ENCODE measurements around the gene SESN2. TPM values are rescaled to one million over a fixed set of nuclear protein-coding genes. Genes with fewer than 3 reads are reported as not detected.
A peak's percentile ranks its signal among the peaks of the same experiment; 100 is the strongest.

The SESN2 gene
- total RNA-seq, 1 experiment from 2014 or later, result 43.1 TPM

DNA sequence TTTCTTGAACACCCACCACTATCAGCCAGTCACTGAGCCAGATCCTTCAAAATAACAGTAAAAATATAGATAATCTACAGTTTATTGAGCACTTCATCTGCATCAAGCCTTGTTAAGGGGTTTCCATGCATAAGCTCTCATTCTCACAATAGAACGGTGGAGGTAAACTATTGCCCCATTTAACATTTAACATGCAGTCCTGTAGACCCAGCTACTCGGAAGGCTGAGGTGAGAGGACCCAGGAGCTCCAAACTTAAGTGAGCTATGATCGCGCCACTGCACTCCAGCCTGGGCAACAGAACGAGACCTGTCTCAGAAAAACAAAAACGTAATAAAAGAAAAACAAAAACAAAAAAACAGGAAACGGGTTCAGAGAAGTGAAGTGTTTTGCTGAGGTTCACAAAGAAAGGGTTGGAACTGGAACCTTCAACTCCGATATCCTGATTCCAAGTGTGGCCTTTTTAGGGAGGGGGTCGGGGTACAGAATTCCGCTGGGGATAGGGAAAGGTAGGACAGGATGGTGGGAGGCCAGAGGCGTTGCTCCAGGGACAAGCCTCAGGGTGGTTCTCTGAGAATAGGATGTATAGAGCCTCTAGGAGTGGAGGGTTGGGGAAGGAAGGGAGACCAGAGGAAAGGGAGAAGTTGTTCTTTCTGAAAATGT is 11.6 kb upstream of the SESN2 start:
- DNase-seq (ENCODE audit: low read depth, low spot score), result no peak
- in situ Hi-C loops (cut with HindIII; ENCODE audit: low pct_unique_long_range_greater_than_20kb, low sequenced_read_pairs), result no loop called here

- peak; percentile 83 for DNase-seq (ENCODE audit: low read depth, low spot score)
- in situ Hi-C loops (cut with HindIII; ENCODE audit: low pct_unique_long_range_greater_than_20kb, low sequenced_read_pairs), result no loop called here
Measured at GRCh38 chr1:28248273-28249012, 10.9 kb upstream of the SESN2 start.

- peak; percentile 77 for DNase-seq (ENCODE audit: low read depth, low spot score)
- in situ Hi-C loops (cut with HindIII; ENCODE audit: low pct_unique_long_range_greater_than_20kb, low sequenced_read_pairs), result no loop called here
Measured at GRCh38 chr1:28249013-28249865, 10.1 kb upstream of the SESN2 start.

DNA sequence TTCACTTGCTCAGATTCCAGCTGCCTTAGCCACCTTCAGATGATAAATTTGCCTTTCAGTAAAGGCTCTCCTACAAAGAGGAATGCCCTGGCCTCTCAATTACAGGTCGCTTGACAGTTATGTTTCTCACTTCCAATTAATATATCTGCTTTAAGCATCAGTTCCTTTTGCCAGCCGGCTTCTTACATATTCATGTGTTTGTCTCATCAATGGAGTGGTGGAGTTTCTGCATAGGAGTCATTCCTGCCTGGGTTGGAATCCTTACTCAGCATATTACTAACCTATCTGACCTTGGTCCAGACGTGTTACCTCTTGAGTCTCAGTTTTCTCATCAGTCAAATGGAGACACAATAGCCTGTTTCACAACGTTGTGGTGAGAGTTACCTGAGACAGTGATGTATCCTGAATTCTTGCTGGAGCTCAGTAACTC is 9.4 kb upstream of the SESN2 start:
- in situ Hi-C loops (cut with HindIII; ENCODE audit: low pct_unique_long_range_greater_than_20kb, low sequenced_read_pairs), result no loop called here
- DNase-seq (ENCODE audit: low read depth, low spot score), result no peak

DNA sequence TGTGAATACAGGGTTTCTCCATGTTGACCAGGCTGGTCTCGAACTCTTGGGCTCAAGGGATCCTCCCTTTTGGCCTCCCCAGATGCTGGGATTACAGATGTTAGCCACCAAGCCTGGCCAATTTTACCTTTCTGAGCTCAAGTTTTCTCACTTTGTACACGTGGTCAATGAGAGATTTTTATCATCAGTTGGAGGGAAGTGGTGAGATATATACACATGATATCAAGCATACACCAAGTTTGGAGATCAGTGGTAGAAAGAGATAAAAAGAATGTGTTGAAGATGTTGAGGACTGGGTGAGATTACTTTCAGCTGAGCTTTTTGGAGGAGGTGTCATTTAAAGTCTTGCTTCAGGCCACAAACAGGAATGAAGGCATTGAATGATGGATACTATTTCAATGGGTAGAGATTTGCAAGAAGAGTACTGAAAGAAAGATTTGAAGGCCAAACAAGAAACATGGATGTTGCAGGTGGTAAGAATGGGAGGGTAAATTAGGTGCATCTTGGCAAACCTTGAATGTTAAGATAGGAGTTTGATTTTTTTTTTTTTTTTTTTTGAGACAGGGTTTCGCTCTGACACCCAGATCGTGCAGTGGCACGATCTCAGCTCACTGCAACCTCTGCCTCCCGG is 3.0 kb upstream of the SESN2 start:
- in situ Hi-C loops (cut with HindIII; ENCODE audit: low pct_unique_long_range_greater_than_20kb, low sequenced_read_pairs), result no loop called here
- no peak for DNase-seq (ENCODE audit: low read depth, low spot score)

GRCh38 chr1:28257736-28258135 is 1.6 kb upstream of the SESN2 start:
- no peak for DNase-seq (ENCODE audit: low read depth, low spot score)
- in situ Hi-C loops (cut with HindIII; ENCODE audit: low pct_unique_long_range_greater_than_20kb, low sequenced_read_pairs), result no loop called here

- in situ Hi-C loops (cut with HindIII; ENCODE audit: low pct_unique_long_range_greater_than_20kb, low sequenced_read_pairs), result no loop called here
- no peak for DNase-seq (ENCODE audit: low read depth, low spot score)
Measured at GRCh38 chr1:28258628-28259251, 578 bp upstream of the SESN2 start.

- in situ Hi-C loops (cut with HindIII; ENCODE audit: low pct_unique_long_range_greater_than_20kb, low sequenced_read_pairs), result no loop called here
- peak; percentile 74 for DNase-seq (ENCODE audit: low read depth, low spot score)
Measured at GRCh38 chr1:28259934-28260802, 850 bp downstream of the SESN2 start.

DNA sequence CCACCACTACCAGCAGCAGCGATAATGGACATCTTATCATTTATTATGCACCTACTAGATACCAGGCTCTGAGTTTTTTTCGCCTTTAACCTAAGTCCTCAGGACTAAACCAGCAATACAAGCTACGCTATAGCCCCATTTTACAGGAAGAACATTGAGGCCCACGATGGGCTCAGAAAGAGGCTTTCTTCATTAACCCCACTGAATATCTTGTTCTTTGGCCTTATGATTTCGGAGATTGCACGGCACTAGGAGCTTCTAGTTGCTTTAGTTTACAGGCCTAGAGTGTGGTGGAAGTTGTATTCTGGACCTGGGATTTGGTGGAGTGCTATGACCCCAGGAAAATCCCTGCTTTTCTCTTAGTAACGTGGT is 1.5 kb downstream of the SESN2 start:
- in situ Hi-C loops (cut with HindIII; ENCODE audit: low pct_unique_long_range_greater_than_20kb, low sequenced_read_pairs), result no loop called here
- no peak for DNase-seq (ENCODE audit: low read depth, low spot score)

- no peak for DNase-seq (ENCODE audit: low read depth, low spot score)
- in situ Hi-C loops (cut with HindIII; ENCODE audit: low pct_unique_long_range_greater_than_20kb, low sequenced_read_pairs), result no loop called here
Measured at GRCh38 chr1:28264897-28265296, 5.6 kb downstream of the SESN2 start.

DNA sequence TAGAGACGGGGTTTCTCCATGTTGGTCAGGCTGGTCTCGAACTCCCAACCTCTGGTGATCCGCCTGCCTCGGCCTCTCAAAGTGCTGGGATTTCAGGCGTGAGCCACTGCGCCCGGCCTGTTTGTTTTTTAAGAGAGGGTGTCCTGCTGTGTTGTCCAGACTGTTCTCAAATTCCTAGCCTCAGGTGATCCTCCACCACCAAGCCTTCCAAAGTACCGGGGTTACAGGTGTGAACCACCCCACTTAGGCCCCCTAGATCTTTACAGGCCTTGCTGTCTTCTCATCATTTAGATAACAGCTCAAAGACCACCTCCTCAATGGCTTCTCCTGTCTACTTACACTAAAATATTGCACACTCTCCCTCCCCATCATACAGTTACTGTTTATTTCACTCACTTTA is 6.3 kb downstream of the SESN2 start:
- no peak for DNase-seq (ENCODE audit: low read depth, low spot score)
- in situ Hi-C loops (cut with HindIII; ENCODE audit: low pct_unique_long_range_greater_than_20kb, low sequenced_read_pairs), result no loop called here

DNA sequence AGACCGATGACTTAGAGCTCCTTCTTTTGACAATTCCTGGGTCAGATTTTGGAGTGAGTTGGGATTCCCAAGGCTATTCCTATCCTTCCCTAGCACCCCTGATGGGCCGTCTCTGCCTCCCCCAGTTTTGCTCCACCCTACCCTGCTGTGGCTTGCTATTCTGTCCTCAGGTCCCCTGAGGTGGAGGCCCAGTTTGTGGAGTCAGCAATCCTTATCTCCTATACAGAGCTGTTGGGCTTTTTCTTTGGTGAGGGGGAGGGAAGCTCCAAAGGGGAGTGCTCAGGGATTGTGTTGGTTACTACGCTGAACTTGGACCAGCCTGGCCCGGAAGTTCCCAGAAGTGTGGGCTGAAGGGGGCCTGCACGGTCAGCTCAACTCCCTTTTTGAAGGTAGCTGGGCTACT is 7.6 kb downstream of the SESN2 start:
- in situ Hi-C loops (cut with HindIII; ENCODE audit: low pct_unique_long_range_greater_than_20kb, low sequenced_read_pairs), result no loop called here

DNA sequence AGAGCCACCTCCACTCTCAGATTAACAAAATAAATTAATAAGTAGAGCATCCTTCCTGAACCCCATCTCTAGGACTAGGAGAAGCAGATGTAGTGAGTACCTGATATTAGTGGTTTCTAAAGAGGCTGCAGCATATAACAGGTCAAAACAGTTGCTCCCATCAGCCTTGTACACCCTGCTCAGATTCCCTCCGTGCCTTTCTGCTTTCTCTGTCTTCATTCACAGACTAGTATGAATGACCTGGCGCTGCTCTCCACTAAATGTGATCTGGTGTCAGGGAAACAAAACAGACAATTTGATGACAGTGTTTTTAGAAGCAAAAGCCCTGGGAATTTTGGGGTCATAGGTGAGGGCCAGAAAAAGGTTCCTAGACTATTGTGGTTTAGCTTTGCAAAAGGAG is 8.3 kb downstream of the SESN2 start:
- no peak for DNase-seq (ENCODE audit: low read depth, low spot score)
- in situ Hi-C loops (cut with HindIII; ENCODE audit: low pct_unique_long_range_greater_than_20kb, low sequenced_read_pairs), result no loop called here

More for the DNA sequence above, 7.6 kb downstream of the SESN2 start:
- DNase-seq (ENCODE audit: low read depth, low spot score), result no peak

GRCh38 chr1:28269529-28269928 is 10.2 kb downstream of the SESN2 start:
- DNase-seq (ENCODE audit: low read depth, low spot score), result no peak
- in situ Hi-C loops (cut with HindIII; ENCODE audit: low pct_unique_long_range_greater_than_20kb, low sequenced_read_pairs), result no loop called here

DNA sequence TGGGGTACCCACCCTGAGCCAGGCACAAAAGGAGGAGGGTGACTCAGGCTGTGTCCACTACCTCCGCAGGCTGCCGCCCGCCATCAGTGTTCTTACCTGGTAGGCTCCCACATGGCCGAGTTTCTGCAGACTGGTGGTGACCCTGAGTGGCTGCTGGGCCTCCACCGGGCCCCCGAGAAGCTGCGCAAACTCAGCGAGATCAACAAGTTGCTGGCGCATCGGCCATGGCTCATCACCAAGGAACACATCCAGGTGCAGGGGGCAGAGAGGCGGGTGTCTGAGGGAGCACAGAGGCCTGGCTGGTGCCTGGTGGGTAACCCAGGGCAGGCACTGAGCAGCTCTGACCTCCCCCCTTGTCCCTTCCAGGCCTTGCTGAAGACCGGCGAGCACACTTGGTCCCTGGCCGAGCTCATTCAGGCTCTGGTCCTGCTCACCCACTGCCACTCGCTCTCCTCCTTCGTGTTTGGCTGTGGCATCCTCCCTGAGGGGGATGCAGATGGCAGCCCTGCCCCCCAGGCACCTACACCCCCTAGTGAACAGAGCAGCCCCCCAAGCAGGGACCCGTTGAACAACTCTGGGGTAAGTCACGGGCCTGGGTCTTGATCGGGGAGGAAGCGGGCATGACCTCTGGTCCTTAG is 13.0 kb downstream of the SESN2 start:
- no peak for DNase-seq (ENCODE audit: low read depth, low spot score)
- in situ Hi-C loops (cut with HindIII; ENCODE audit: low pct_unique_long_range_greater_than_20kb, low sequenced_read_pairs), result no loop called here

DNA sequence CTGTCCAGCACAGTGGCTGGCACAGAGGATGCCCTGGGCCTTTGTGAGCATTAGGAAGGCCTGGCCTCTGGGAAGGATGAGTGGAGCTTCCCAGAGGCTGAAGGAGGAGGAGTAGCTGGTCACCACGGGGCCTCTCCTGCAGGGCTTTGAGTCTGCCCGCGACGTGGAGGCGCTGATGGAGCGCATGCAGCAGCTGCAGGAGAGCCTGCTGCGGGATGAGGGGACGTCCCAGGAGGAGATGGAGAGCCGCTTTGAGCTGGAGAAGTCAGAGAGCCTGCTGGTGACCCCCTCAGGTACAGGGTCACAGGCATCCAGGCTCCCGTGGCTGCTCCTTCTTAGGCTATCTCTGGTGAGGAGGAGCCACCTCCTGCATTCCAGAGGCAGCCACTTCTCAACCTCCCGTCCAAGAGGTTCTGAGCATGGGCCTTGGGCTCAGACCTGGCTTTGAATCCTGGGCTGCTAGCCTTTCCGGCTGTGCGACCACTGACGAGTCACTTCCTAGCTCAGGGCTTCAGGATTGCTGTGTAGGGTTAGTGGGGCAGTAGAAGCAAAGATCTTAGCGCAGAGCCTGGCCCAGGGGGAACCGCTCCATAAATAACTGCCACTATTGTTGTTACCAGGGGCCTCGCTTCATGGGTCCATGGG is 14.0 kb downstream of the SESN2 start:
- in situ Hi-C loops (cut with HindIII; ENCODE audit: low pct_unique_long_range_greater_than_20kb, low sequenced_read_pairs), result no loop called here
- DNase-seq (ENCODE audit: low read depth, low spot score), result no peak

Measured in SK-MEL-5 (cell line).